GM21723 (cell line): ENCODE results near the gene CD34.

ENCODE experiments used
- ATAC-seq: cut with Tn5 transposase; IDR thresholded peaks from one replicate; pipeline ENCODE4 v1.9.1; 2021; ENCODE audit warnings: mild to moderate bottlenecking, moderate library complexity; ENCODE audit not compliant: unreplicated experiment

CD34 gene

GRCh38 chr1:207858281-207858680 is 52.6 kb downstream of the CD34 start:
- ATAC-seq = no peak

- ATAC-seq = no peak
These were observed 53.5 kb downstream of the CD34 start for GRCh38 chr1:207857447-207857846.

- no peak for ATAC-seq
These were observed 54.5 kb downstream of the CD34 start for GRCh38 chr1:207856276-207857023.

- no peak for ATAC-seq
These were observed 56.9 kb downstream of the CD34 start for GRCh38 chr1:207854001-207854400.

- ATAC-seq = no peak
These were observed 57.6 kb downstream of the CD34 start for GRCh38 chr1:207853372-207853757.

- ATAC-seq = no peak
These were observed 58.2 kb downstream of the CD34 start for GRCh38 chr1:207852576-207853371.

GRCh38 chr1:207851696-207852095 is 59.2 kb downstream of the CD34 start:
- no peak for ATAC-seq

- no peak for ATAC-seq
These were observed 60.1 kb downstream of the CD34 start for GRCh38 chr1:207850621-207851407.

- ATAC-seq = no peak
These were observed 61.3 kb downstream of the CD34 start for GRCh38 chr1:207849646-207850045.

- ATAC-seq = no peak
These were observed 61.9 kb downstream of the CD34 start for GRCh38 chr1:207849016-207849415.

- no peak for ATAC-seq
These were observed 62.7 kb downstream of the CD34 start for GRCh38 chr1:207848234-207848633.

GRCh38 chr1:207847116-207847515 is 63.8 kb downstream of the CD34 start:
- ATAC-seq = no peak

- ATAC-seq = no peak
These were observed 65.8 kb downstream of the CD34 start for GRCh38 chr1:207845109-207845508.

GRCh38 chr1:207844371-207844770 is 66.6 kb downstream of the CD34 start:
- no peak for ATAC-seq

- ATAC-seq = no peak
These were observed 68.4 kb downstream of the CD34 start for GRCh38 chr1:207842506-207842905.

GRCh38 chr1:207841901-207842300 is 69.0 kb downstream of the CD34 start:
- no peak for ATAC-seq

- no peak for ATAC-seq
These were observed 69.6 kb downstream of the CD34 start for GRCh38 chr1:207841293-207841692.

- ATAC-seq = no peak
These were observed 70.5 kb downstream of the CD34 start for GRCh38 chr1:207840380-207840779.

GRCh38 chr1:207839083-207839413 is 71.9 kb downstream of the CD34 start:
- ATAC-seq = no peak

- no peak for ATAC-seq
These were observed 72.5 kb downstream of the CD34 start for GRCh38 chr1:207838156-207839082.

GRCh38 chr1:207837673-207838072 is 73.3 kb downstream of the CD34 start:
- ATAC-seq = no peak
